K562 (cell line): ENCODE data around the gene DYRK2. TPM values are rescaled to one million over a fixed set of nuclear protein-coding genes. Genes with fewer than 3 reads are reported as not detected.
A peak's percentile ranks its signal among the peaks of the same experiment; 100 is the strongest.

ENCODE experiments used
- ATAC-seq: fragments of 200-7000 bp; cut with Tn5 transposase; 3 replicates; pipeline ENCODE4 v1.9.1; 2020; ENCODE audit warnings: moderate library complexity
- BruUV-seq: library from RNA; stranded (reverse); fragments of 400-500 nt; replicated peaks from 2 replicates; lab custom pipeline; 2021; lab: Mats Ljungman, UMichigan
- CTCF ChIA-PET: fragments of 300-600 bp; formaldehyde crosslinking; extraction: SDS; loops from one replicate; lab custom pipeline; 2021; ENCODE audit warnings: low intra/inter-chr PET ratio; lab: Yijun Ruan, JAX
- POLR2A ChIA-PET: fragments of 300-600, 350-650 bp; sonication (Branson Sonifier 250); formaldehyde crosslinking; extraction: SDS; loops from one replicate; lab custom pipeline; 2021; ENCODE audit warnings: antibody characterized with exemption, inconsistent platforms; lab: Yijun Ruan, JAX
- DNase-seq, 4 experiments: peaks; one replicate each; pipeline versions ENCODE4 v3.0.0 to v3.0.0-alpha.2; 2011 to 2018; ENCODE audit warnings: low spot score in 3 of 4, mixed read lengths in 3 of 4; ENCODE audit errors: extremely low read depth in 1 of 4
- FAIRE-seq: peaks from 2 replicates; lab custom pipeline; 2011; peaks lifted over from hg19 to GRCh38; lab: Jason Lieb, UNC
- H2AFZ ChIP-seq: 2 replicates; pipeline ENCODE4 v1.6.0; 2011; ENCODE audit warnings: low read depth, low read length, control low read depth, inconsistent platforms
- H3K27ac ChIP-seq: fragments of 200-600 bp; 3 replicates; pipeline ENCODE4 v1.8.0; 2011; ENCODE audit warnings: low read depth, mild to moderate bottlenecking, control low read depth, inconsistent platforms, low read length, moderate library complexity, mixed read lengths; ENCODE audit errors: extremely low read depth
- H3K27me3 ChIP-seq, 2 experiments: fragments of 300-600 bp in 1 of 2; 2 replicates in 1 of 2; 3 replicates in 1 of 2; pipeline versions ENCODE4 v1.6.0 to v1.8.0; 2011; ENCODE audit warnings: inconsistent platforms in 2 of 2, low read length in 2 of 2, mild to moderate bottlenecking in 1 of 2, mixed read lengths in 1 of 2, moderate library complexity in 1 of 2; ENCODE audit not compliant: control insufficient read depth in 2 of 2, insufficient read depth in 2 of 2
- H3K36me3 ChIP-seq: fragments of 300-600 bp; 3 replicates; pipeline ENCODE4 v1.8.0; 2011; ENCODE audit warnings: mild to moderate bottlenecking, low read length, inconsistent platforms; ENCODE audit not compliant: control insufficient read depth, insufficient read depth
- H3K4me1 ChIP-seq, 2 experiments: fragments of 200-600 bp in 1 of 2; replicated peaks in 1 of 2; 2 replicates in 1 of 2; 3 replicates in 1 of 2; pipeline versions ENCODE4 v1.5.1 to v1.8.0; 2011; ENCODE audit warnings: inconsistent platforms in 2 of 2, low read length in 2 of 2, mild to moderate bottlenecking in 1 of 2, mixed read lengths in 1 of 2, moderate library complexity in 1 of 2; ENCODE audit not compliant: control insufficient read depth in 2 of 2, insufficient read depth in 2 of 2
- H3K4me2 ChIP-seq: 2 replicates; pipeline ENCODE4 v1.6.1; 2011; ENCODE audit warnings: low read length, control low read depth, inconsistent platforms, mixed read lengths; ENCODE audit not compliant: insufficient read depth
- H3K4me3 ChIP-seq: fragments of 200-600 bp; sonication (generic), shearing (Covaris generic); 2 replicates; pipeline ENCODE4 v1.5.1; 2016; ENCODE audit warnings: control low read depth, inconsistent platforms
- H3K79me2 ChIP-seq: fragments of 200-600 bp; 3 replicates; pipeline ENCODE4 v1.8.0; 2011; ENCODE audit warnings: low read length, inconsistent platforms; ENCODE audit not compliant: control insufficient read depth, insufficient read depth
- H3K9ac ChIP-seq, 2 experiments: 2 replicates each; pipeline versions ENCODE4 v1.6.0 to v1.6.1; 2011; ENCODE audit warnings: low read depth in 2 of 2, low read length in 2 of 2, control low read depth in 1 of 2, inconsistent platforms in 1 of 2, mild to moderate bottlenecking in 1 of 2, mixed read lengths in 1 of 2; ENCODE audit not compliant: insufficient read depth in 1 of 2
- H3K9me1 ChIP-seq: one replicate; pipeline ENCODE4 v1.6.0; 2011; ENCODE audit warnings: inconsistent platforms, mild to moderate bottlenecking, low read length, moderate library complexity; ENCODE audit not compliant: control insufficient read depth, insufficient read depth
- H3K9me3 ChIP-seq: replicated peaks from 2 replicates; pipeline ENCODE4 v1.5.1; 2011; ENCODE audit warnings: low read depth, low read length, inconsistent platforms; ENCODE audit not compliant: control insufficient read depth, insufficient read depth
- H4K20me1 ChIP-seq: replicated peaks from 2 replicates; pipeline ENCODE4 v1.6.1; 2011; ENCODE audit warnings: low read length, inconsistent platforms, mixed read lengths; ENCODE audit not compliant: control insufficient read depth, insufficient read depth
- SREBF1 ChIP-seq: fragments of 150-350 bp; IDR thresholded peaks from 2 replicates; pipeline ENCODE4 v1.6.1; 2014; ENCODE audit warnings: antibody characterized with exemption, low read depth, low read length, borderline replicate concordance
- ZKSCAN1 ChIP-seq: fragments of 150-350 bp; IDR thresholded peaks from 2 replicates; pipeline ENCODE4 v1.6.1; 2016; ENCODE audit warnings: low read depth, low read length
- ZNF253 ChIP-seq: fragments of 250-450 bp; sonication (Bioruptor Pico); conservative IDR thresholded peaks from 2 replicates; pipeline ENCODE4 v1.6.1; 2021; ENCODE audit warnings: mild to moderate bottlenecking
- WGBS: fragments of 100-300 bp; shearing (Covaris generic); methylation state at CpG from one replicate; pipeline ENCODE4 v1.1.6; 2016; ENCODE audit warnings: low coverage, mixed read lengths; ENCODE audit not compliant: insufficient coverage; ENCODE audit errors: missing lambda C conversion rate; 5-methylcytosine and 5-hydroxymethylcytosine counted together
- in situ Hi-C: fragments of 300-500 bp; cut with MboI; formaldehyde crosslinking; loops from 4 replicates; pipeline ENCODE4 v1.15.0; 2018; ENCODE audit warnings: inconsistent platforms, mixed read lengths
- intact Hi-C: fragments of 100-400 bp; cut with micrococcal nuclease; formaldehyde crosslinking; loops from 2 replicates; pipeline ENCODE4 v1.14.2; 2022
- polyA plus RNA-seq, 8 experiments: library from polyadenylated mRNA; depleted of rRNA in 4 of 8; stranded (reverse) in 5 of 8; unstranded in 3 of 8; fragments of >200 nt; fragmentation: Nextera tagmentation in 2 of 8; fragmentation: Illumina TruSeq in 1 of 8; extraction: Ambion mirVana in 2 of 8; extraction: Trizol in 1 of 8; gene quantifications; 2 replicates each; pipeline versions ENCODE4 v1.2.1 to v1.2.3, GENCODE V29; 2011 to 2014; ENCODE audit warnings: inconsistent platforms in 1 of 8, missing spikeins in 1 of 8
- total RNA-seq, 7 experiments: library from RNA; depleted of rRNA in 6 of 7; stranded (reverse); fragments of >200 nt in 6 of 7; fragmentation: Illumina TruSeq in 2 of 7; extraction: Trizol in 2 of 7; gene quantifications; 2 replicates each; pipeline versions ENCODE4 v1.2.1 to v1.2.3, GENCODE V29; 2011 to 2021; ENCODE audit warnings: low replicate concordance in 1 of 7
- TF ChIP-seq, protein P1 (sequence below): fragments of 450-650 bp; IDR thresholded peaks from 2 replicates; pipeline ENCODE4 v1.7.0; 2016; ENCODE audit warnings: borderline replicate concordance

The DYRK2 gene
- total and polyA plus RNA-seq, 9 of the 15 experiments (the other 6 are each of a cell fraction or from before 2014, with no cell fraction given) = 1.7 to 15.4 (median 8.4) TPM

DNA sequence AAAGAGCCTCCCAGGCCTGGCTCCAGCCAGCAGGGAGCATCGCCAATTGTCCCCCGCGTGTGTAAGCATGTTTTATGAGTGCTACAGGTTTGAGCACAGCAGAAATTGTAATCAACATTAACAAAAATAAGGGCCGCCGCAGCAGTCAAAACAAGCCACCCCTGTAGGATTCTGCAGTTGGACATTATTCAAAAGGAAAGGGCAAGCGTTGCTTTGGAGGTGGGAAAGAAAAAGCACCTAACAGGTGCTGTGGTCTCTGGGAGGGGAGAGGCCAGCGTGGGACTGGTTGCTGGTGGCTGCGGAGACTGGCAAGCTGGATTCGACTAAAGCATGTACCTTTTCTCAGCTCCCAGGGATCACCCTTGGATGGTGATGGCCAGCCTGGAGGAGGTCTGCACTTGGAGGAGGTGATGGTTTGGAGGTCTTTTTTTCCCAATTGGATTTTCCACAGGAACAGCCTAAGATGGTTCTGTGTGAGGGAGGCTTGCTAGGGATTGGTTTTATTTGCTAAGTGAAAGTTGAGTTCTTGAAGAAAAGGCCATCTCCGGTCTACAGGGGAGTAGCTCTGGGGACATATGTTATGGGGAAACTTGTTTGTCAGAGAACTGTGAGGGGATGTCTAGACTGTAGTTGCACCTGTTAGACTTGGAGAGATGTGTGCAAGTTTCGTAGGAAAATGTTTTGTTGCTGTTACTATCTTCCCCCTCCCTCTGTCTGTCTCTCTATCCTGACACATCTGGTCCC, 2.0 kb downstream of the DYRK2 start:
- Histone ChIP-seq H3K4me2 (peak overlapping the region; percentile 84), H3K4me1 (peaks cover 23 to 32% of the 10 kb centered on the region in 2 experiments; a peak in 4 of 5 replicates), H3K36me3 (peaks cover 25% of the 10 kb centered on the region), H3K9me1 (no peaks in the 10 kb centered on the region), H2AFZ (peak overlapping the region; percentile 76; the same call in 1 of the 2 replicates), H4K20me1 (0 out of 2 replicates have a peak, but pooled peaks cover 17% of the 10 kb centered on the region), H3K27ac (peak overlapping the region; percentile 82), H3K27me3 (no peaks in the 10 kb centered on the region), H3K4me3 (peak overlapping the region; percentile 91), H3K9me3 (no peaks in the 10 kb centered on the region), H3K9ac (peak overlapping the region; percentile 78 to 96; a peak in 3 of 4 replicates), H3K79me2 (peaks cover 69% of the 10 kb centered on the region)
- ATAC-seq = no peak
- no peak for DNase-seq
- TF ChIP-seq SREBF1 = no peak
- TF ChIP-seq ZKSCAN1 = 0 out of 2 replicates have a peak, but pooled peaks have one; percentile 42
- TF ChIP-seq, protein P1, sequence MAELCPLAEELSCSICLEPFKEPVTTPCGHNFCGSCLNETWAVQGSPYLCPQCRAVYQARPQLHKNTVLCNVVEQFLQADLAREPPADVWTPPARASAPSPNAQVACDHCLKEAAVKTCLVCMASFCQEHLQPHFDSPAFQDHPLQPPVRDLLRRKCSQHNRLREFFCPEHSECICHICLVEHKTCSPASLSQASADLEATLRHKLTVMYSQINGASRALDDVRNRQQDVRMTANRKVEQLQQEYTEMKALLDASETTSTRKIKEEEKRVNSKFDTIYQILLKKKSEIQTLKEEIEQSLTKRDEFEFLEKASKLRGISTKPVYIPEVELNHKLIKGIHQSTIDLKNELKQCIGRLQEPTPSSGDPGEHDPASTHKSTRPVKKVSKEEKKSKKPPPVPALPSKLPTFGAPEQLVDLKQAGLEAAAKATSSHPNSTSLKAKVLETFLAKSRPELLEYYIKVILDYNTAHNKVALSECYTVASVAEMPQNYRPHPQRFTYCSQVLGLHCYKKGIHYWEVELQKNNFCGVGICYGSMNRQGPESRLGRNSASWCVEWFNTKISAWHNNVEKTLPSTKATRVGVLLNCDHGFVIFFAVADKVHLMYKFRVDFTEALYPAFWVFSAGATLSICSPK = no peak
- TF ChIP-seq ZNF253 (CRISPR knock-in tag) = no peak
- in situ Hi-C loops (no loop called here), intact Hi-C loops (no loop called here)
- ChIA-PET POLR2A (interaction anchor here (1.0 kb wide), 1 partner anchor 9 kb away, joined by 3 read pairs; no protein-coding TSS in a partner anchor), CTCF (no interaction called here)
- BruUV-seq = no TSS peak
- 49% methylated on average over 10 of the region's 11 CpGs for WGBS
- peak; percentile 51 for FAIRE-seq
